ENCODE measurements around the gene ACTN4. TPM values are rescaled to one million over a fixed set of nuclear protein-coding genes. Genes with fewer than 3 reads are reported as not detected.

ACTN4 gene
- total and polyA plus RNA-seq, 2 of the 4 experiments (the other 2 are of a cell fraction) = 541 to 659 TPM

GRCh38 chr19:38685666-38686529 lies 38.4 kb downstream of the ACTN4 start:
- peak; percentile 13 for ATAC-seq (ENCODE audit: low read depth)
- Histone ChIP-seq H3K9me1 (ENCODE audit: insufficient read depth, low read length) (peaks cover 27% of the 10 kb centered on the region), H3K4ac (ENCODE audit: low read depth, low read length) (peak overlapping the region; percentile 93), H2AK5ac (ENCODE audit: low read depth, low read length) (peak overlapping the region; percentile 99), H4K91ac (ENCODE audit: insufficient read depth, low read depth, low read length) (peak overlapping the region; percentile 88), H3K14ac (replicated peaks; ENCODE audit: low read depth, low read length) (peak overlapping the region; percentile 78), H3K9me3 (ENCODE audit: control insufficient read depth, insufficient read depth, low read length) (no peaks in the 10 kb centered on the region), H3K27me3 (ENCODE audit: control insufficient read depth, insufficient read depth, low read length) (no peaks in the 10 kb centered on the region), H3K9ac (ENCODE audit: low read depth, low read length) (peak overlapping the region; percentile 26), H3K36me3 (ENCODE audit: control insufficient read depth, insufficient read depth, low read length) (peaks cover 10% of the 10 kb centered on the region), H4K5ac (ENCODE audit: low read depth, low read length) (peak overlapping the region; percentile 97), H2BK15ac (ENCODE audit: low read depth, low read length) (peak overlapping the region; percentile 95; the same call in 2 of the 3 replicates), H3K79me1 (ENCODE audit: low read depth in 1 of 2, low read length in 2 of 2) (peaks cover 8 to 84% of the 10 kb centered on the region in 2 experiments), H3K23ac (ENCODE audit: low read depth, low read length) (peak overlapping the region; percentile 95), H3K4me2 (ENCODE audit: low read depth, low read length) (0 out of 2 replicates have a peak overlapping the region, but pooled peaks have one; percentile 2), H4K20me1 (ENCODE audit: insufficient read depth, low read length) (peaks cover 35% of the 10 kb centered on the region), H2BK5ac (ENCODE audit: low read depth, low read length, poor library complexity, severe bottlenecking) (peak overlapping the region; percentile 97), H3K18ac (ENCODE audit: low read depth, low read length) (peak overlapping the region; percentile 70), H3K4me1 (ENCODE audit: control insufficient read depth, insufficient read depth, low read length) (peaks cover 41% of the 10 kb centered on the region), H3K27ac (ENCODE audit: insufficient read depth, low read length) (peak overlapping the region; percentile 73), H2BK120ac (ENCODE audit: low read depth, low read length) (peak overlapping the region; percentile 85), H3K4me3 (ENCODE audit: insufficient read depth, low read depth, low read length) (no peak overlapping the region), H2BK20ac (ENCODE audit: low read depth, low read length) (peak overlapping the region; percentile 16; the same call in 1 of the 2 replicates), H3K56ac (ENCODE audit: extremely low read depth, insufficient read depth, low read length) (peak overlapping the region; percentile 75), H2AK9ac (replicated peaks; ENCODE audit: low read depth, low read length, poor library complexity) (peak overlapping the region; percentile 48), H2AFZ (replicated peaks; ENCODE audit: low read length, poor library complexity) (no peak overlapping the region), H4K8ac (ENCODE audit: low read depth in 2 of 2, low read length in 2 of 2) (peak overlapping the region; percentile 73 to 81)
- 55% methylated on average over 4 of the region's 10 CpGs; no CpG with 5 or more reads in 1 of the 2 experiments for WGBS, 2 experiments (ENCODE audit: extremely low coverage in 2 of 2, insufficient read length in 1 of 2)
- intact Hi-C loops (cut with micrococcal nuclease) = loop anchor here (5.0 kb wide), 1 partner anchor 34 kb away; no protein-coding TSS in a partner anchor
- peak; percentile 73 for DNase-seq
- dilution Hi-C loops (cut with HindIII; ENCODE audit: low sequenced_read_pairs, unreplicated experiment) = no loop called here
- in situ Hi-C loops (cut with MboI; ENCODE audit: low sequenced_read_pairs) = no loop called here
- ChIA-PET CTCF (no interaction called here), POLR2A (ENCODE audit: unreplicated experiment) (no interaction called here)
- no TSS peak for BruUV-seq (replicated peaks)
- no peak for TF ChIP-seq CEBPB (IDR thresholded peaks at IDR 0.05; ENCODE audit: low read depth, low read length)
- no peak for TF ChIP-seq CHD1 (IDR thresholded peaks at IDR 0.05; ENCODE audit: low read depth, low read length)
- TF ChIP-seq MAZ (IDR thresholded peaks at IDR 0.05; ENCODE audit: borderline replicate concordance, low read depth, low read length) = no peak
- peak; percentile 48 for TF ChIP-seq RAD21 (IDR thresholded peaks at IDR 0.05; ENCODE audit: low read length)
- TF ChIP-seq FOS (IDR thresholded peaks at IDR 0.05; ENCODE audit: low read depth, low read length) = no peak
- no peak for TF ChIP-seq MAFK (IDR thresholded peaks at IDR 0.05; ENCODE audit: low read depth, low read length)
- peak; percentile 30 for TF ChIP-seq SMC3 (IDR thresholded peaks at IDR 0.05; ENCODE audit: low read depth, low read length)
- TF ChIP-seq POLR2A (IDR thresholded peaks at IDR 0.05; ENCODE audit: low read depth, low read length) = no peak
- peak; percentile 67 for TF ChIP-seq CTCF (conservative IDR thresholded peaks at IDR 0.05; ENCODE audit: low read depth, low read length)
- TF ChIP-seq MXI1 (IDR thresholded peaks at IDR 0.05; ENCODE audit: borderline replicate concordance, low read depth, low read length) = no peak
- no peak for TF ChIP-seq USF2 (IDR thresholded peaks at IDR 0.05; ENCODE audit: low read depth, low read length)

Data from IMR-90 (cell line).